Measurements from ENCODE around the gene ABCA10. TPM values are rescaled to one million over a fixed set of nuclear protein-coding genes. Genes with fewer than 3 reads are reported as not detected.

Gene ABCA10
- total and polyA plus RNA-seq, 2 of the 8 experiments (the other 6 are each of a cell fraction or from before 2014, with no cell fraction given), result not detected

GRCh38 chr17:69173118-69173517, 55.5 kb downstream of the ABCA10 start (continued):
- TF ChIP-seq CHD7 (IDR thresholded peaks at IDR 0.05; ENCODE audit: insufficient replicate concordance, low read length), result no peak
